K562 (cell line): ENCODE data around the gene DSCAM. TPM values are rescaled to one million over a fixed set of nuclear protein-coding genes. Genes with fewer than 3 reads are reported as not detected.

Source experiments
- ATAC-seq: fragments of 200-7000 bp; cut with Tn5 transposase; 3 replicates; pipeline ENCODE4 v1.9.1; 2020; ENCODE audit warnings: moderate library complexity
- BruUV-seq: library from RNA; stranded (reverse); fragments of 400-500 nt; replicated peaks from 2 replicates; lab custom pipeline; 2021; lab: Mats Ljungman, UMichigan
- CTCF ChIA-PET: fragments of 300-600 bp; formaldehyde crosslinking; extraction: SDS; loops from one replicate; lab custom pipeline; 2021; ENCODE audit warnings: low intra/inter-chr PET ratio; lab: Yijun Ruan, JAX
- POLR2A ChIA-PET: fragments of 300-600, 350-650 bp; sonication (Branson Sonifier 250); formaldehyde crosslinking; extraction: SDS; loops from one replicate; lab custom pipeline; 2021; ENCODE audit warnings: antibody characterized with exemption, inconsistent platforms; lab: Yijun Ruan, JAX
- DNase-seq, 4 experiments: peaks; one replicate each; pipeline versions ENCODE4 v3.0.0 to v3.0.0-alpha.2; 2011 to 2018; ENCODE audit warnings: low spot score in 3 of 4, mixed read lengths in 3 of 4; ENCODE audit errors: extremely low read depth in 1 of 4
- FAIRE-seq: peaks from 2 replicates; lab custom pipeline; 2011; peaks lifted over from hg19 to GRCh38; lab: Jason Lieb, UNC
- H2AFZ ChIP-seq: 2 replicates; pipeline ENCODE4 v1.6.0; 2011; ENCODE audit warnings: low read depth, low read length, control low read depth, inconsistent platforms
- H3K27ac ChIP-seq: fragments of 200-600 bp; 3 replicates; pipeline ENCODE4 v1.8.0; 2011; ENCODE audit warnings: low read depth, mild to moderate bottlenecking, control low read depth, inconsistent platforms, low read length, moderate library complexity, mixed read lengths; ENCODE audit errors: extremely low read depth
- H3K27me3 ChIP-seq, 2 experiments: fragments of 300-600 bp in 1 of 2; 2 replicates in 1 of 2; 3 replicates in 1 of 2; pipeline versions ENCODE4 v1.6.0 to v1.8.0; 2011; ENCODE audit warnings: inconsistent platforms in 2 of 2, low read length in 2 of 2, mild to moderate bottlenecking in 1 of 2, mixed read lengths in 1 of 2, moderate library complexity in 1 of 2; ENCODE audit not compliant: control insufficient read depth in 2 of 2, insufficient read depth in 2 of 2
- H3K36me3 ChIP-seq: fragments of 300-600 bp; 3 replicates; pipeline ENCODE4 v1.8.0; 2011; ENCODE audit warnings: mild to moderate bottlenecking, low read length, inconsistent platforms; ENCODE audit not compliant: control insufficient read depth, insufficient read depth
- H3K4me1 ChIP-seq, 2 experiments: fragments of 200-600 bp in 1 of 2; replicated peaks in 1 of 2; 2 replicates in 1 of 2; 3 replicates in 1 of 2; pipeline versions ENCODE4 v1.5.1 to v1.8.0; 2011; ENCODE audit warnings: inconsistent platforms in 2 of 2, low read length in 2 of 2, mild to moderate bottlenecking in 1 of 2, mixed read lengths in 1 of 2, moderate library complexity in 1 of 2; ENCODE audit not compliant: control insufficient read depth in 2 of 2, insufficient read depth in 2 of 2
- H3K4me2 ChIP-seq: 2 replicates; pipeline ENCODE4 v1.6.1; 2011; ENCODE audit warnings: low read length, control low read depth, inconsistent platforms, mixed read lengths; ENCODE audit not compliant: insufficient read depth
- H3K4me3 ChIP-seq: fragments of 200-600 bp; sonication (generic), shearing (Covaris generic); 2 replicates; pipeline ENCODE4 v1.5.1; 2016; ENCODE audit warnings: control low read depth, inconsistent platforms
- H3K79me2 ChIP-seq: fragments of 200-600 bp; 3 replicates; pipeline ENCODE4 v1.8.0; 2011; ENCODE audit warnings: low read length, inconsistent platforms; ENCODE audit not compliant: control insufficient read depth, insufficient read depth
- H3K9ac ChIP-seq, 2 experiments: 2 replicates each; pipeline versions ENCODE4 v1.6.0 to v1.6.1; 2011; ENCODE audit warnings: low read depth in 2 of 2, low read length in 2 of 2, control low read depth in 1 of 2, inconsistent platforms in 1 of 2, mild to moderate bottlenecking in 1 of 2, mixed read lengths in 1 of 2; ENCODE audit not compliant: insufficient read depth in 1 of 2
- H3K9me1 ChIP-seq: one replicate; pipeline ENCODE4 v1.6.0; 2011; ENCODE audit warnings: inconsistent platforms, mild to moderate bottlenecking, low read length, moderate library complexity; ENCODE audit not compliant: control insufficient read depth, insufficient read depth
- H3K9me3 ChIP-seq: replicated peaks from 2 replicates; pipeline ENCODE4 v1.5.1; 2011; ENCODE audit warnings: low read depth, low read length, inconsistent platforms; ENCODE audit not compliant: control insufficient read depth, insufficient read depth
- H4K20me1 ChIP-seq: replicated peaks from 2 replicates; pipeline ENCODE4 v1.6.1; 2011; ENCODE audit warnings: low read length, inconsistent platforms, mixed read lengths; ENCODE audit not compliant: control insufficient read depth, insufficient read depth
- CEBPG ChIP-seq, 3 experiments: fragments of 200-800 bp in 1 of 3; sonication (Bioruptor generic) in 1 of 3; sonication (generic) in 1 of 3; formaldehyde crosslinking in 1 of 3; IDR thresholded peaks in 2 of 3; conservative IDR thresholded peaks in 1 of 3; 2 replicates each; pipeline versions ENCODE4 v1.6.1 to v1.8.0; 2016 to 2022; ENCODE audit warnings: missing compliant biosample characterization in 2 of 3, missing genetic modification characterization in 2 of 3, mild to moderate bottlenecking in 1 of 3, missing genetic modification reagents in 1 of 3
- CREM ChIP-seq: IDR thresholded peaks from 2 replicates; pipeline ENCODE4 v1.6.1; 2014; ENCODE audit warnings: antibody characterized with exemption, low read depth
- GTF2F1 ChIP-seq: IDR thresholded peaks from 2 replicates; pipeline ENCODE4 v1.6.1; 2011; ENCODE audit warnings: low read depth, low read length, improper control_type of control experiment
- JUN ChIP-seq, 2 experiments: sonication (generic) in 1 of 2; formaldehyde crosslinking in 1 of 2; IDR thresholded peaks; 2 replicates each; pipeline versions ENCODE4 v1.6.1 to v1.8.0; 2012 to 2022; ENCODE audit warnings: borderline replicate concordance in 2 of 2, mild to moderate bottlenecking in 2 of 2, improper control_type of control experiment in 1 of 2, low read depth in 1 of 2, low read length in 1 of 2, missing genetic modification reagents in 1 of 2
- MIER1 ChIP-seq: fragments of 450-650 bp; IDR thresholded peaks from 2 replicates; pipeline ENCODE4 v1.6.1; 2016; ENCODE audit warnings: antibody characterized with exemption, mild to moderate bottlenecking, low read depth
- MITF ChIP-seq: IDR thresholded peaks from 2 replicates; pipeline ENCODE4 v1.6.1; 2014; ENCODE audit warnings: antibody characterized with exemption
- PATZ1 ChIP-seq: fragments of 250-450 bp; sonication (Bioruptor Pico); IDR thresholded peaks from 2 replicates; pipeline ENCODE4 v1.5.0; 2020; ENCODE audit warnings: mild to moderate bottlenecking, borderline replicate concordance
- THRB ChIP-seq: fragments of 450-650 bp; formaldehyde crosslinking; conservative IDR thresholded peaks from 2 replicates; pipeline ENCODE4 v1.4.0; 2022; ENCODE audit warnings: mild to moderate bottlenecking, missing genetic modification characterization
- XRCC5 ChIP-seq: fragments of 200-400 bp; formaldehyde crosslinking; IDR thresholded peaks from 2 replicates; pipeline ENCODE4 v1.6.1; 2017; ENCODE audit warnings: low read depth, mild to moderate bottlenecking, low read length
- ZNF12 ChIP-seq: sonication (generic); formaldehyde crosslinking; IDR thresholded peaks from 2 replicates; pipeline ENCODE4 v1.4.0; 2020; ENCODE audit warnings: mild to moderate bottlenecking, missing genetic modification reagents
- ZNF174 ChIP-seq: fragments of 250-450 bp; sonication (Bioruptor Pico); IDR thresholded peaks from 2 replicates; pipeline ENCODE4 v1.4.0; 2020; ENCODE audit warnings: mild to moderate bottlenecking
- WGBS: fragments of 100-300 bp; shearing (Covaris generic); methylation state at CpG from one replicate; pipeline ENCODE4 v1.1.6; 2016; ENCODE audit warnings: low coverage, mixed read lengths; ENCODE audit not compliant: insufficient coverage; ENCODE audit errors: missing lambda C conversion rate; 5-methylcytosine and 5-hydroxymethylcytosine counted together
- in situ Hi-C: fragments of 300-500 bp; cut with MboI; formaldehyde crosslinking; loops from 4 replicates; pipeline ENCODE4 v1.15.0; 2018; ENCODE audit warnings: inconsistent platforms, mixed read lengths
- intact Hi-C: fragments of 100-400 bp; cut with micrococcal nuclease; formaldehyde crosslinking; loops from 2 replicates; pipeline ENCODE4 v1.14.2; 2022
- polyA plus RNA-seq, 8 experiments: library from polyadenylated mRNA; depleted of rRNA in 4 of 8; stranded (reverse) in 5 of 8; unstranded in 3 of 8; fragments of >200 nt; fragmentation: Nextera tagmentation in 2 of 8; fragmentation: Illumina TruSeq in 1 of 8; extraction: Ambion mirVana in 2 of 8; extraction: Trizol in 1 of 8; gene quantifications; 2 replicates each; pipeline versions ENCODE4 v1.2.1 to v1.2.3, GENCODE V29; 2011 to 2014; ENCODE audit warnings: inconsistent platforms in 1 of 8, missing spikeins in 1 of 8
- total RNA-seq, 7 experiments: library from RNA; depleted of rRNA in 6 of 7; stranded (reverse); fragments of >200 nt in 6 of 7; fragmentation: Illumina TruSeq in 2 of 7; extraction: Trizol in 2 of 7; gene quantifications; 2 replicates each; pipeline versions ENCODE4 v1.2.1 to v1.2.3, GENCODE V29; 2011 to 2021; ENCODE audit warnings: low replicate concordance in 1 of 7

DSCAM gene
- total and polyA plus RNA-seq, 9 of the 15 experiments (the other 6 are each of a cell fraction or from before 2014, with no cell fraction given) = not detected

- FAIRE-seq (no peak), ATAC-seq (no peak), DNase-seq (no peak)
- Histone ChIP-seq H3K4me3 (no peak overlapping the region), H4K20me1 (no peaks in the 10 kb centered on the region), H2AFZ (no peak overlapping the region), H3K9ac (no peak overlapping the region), H3K9me3 (no peaks in the 10 kb centered on the region; the same call in 1 of the 2 replicates), H3K36me3 (no peaks in the 10 kb centered on the region), H3K9me1 (no peaks in the 10 kb centered on the region), H3K79me2 (no peaks in the 10 kb centered on the region), H3K4me2 (no peak overlapping the region), H3K27ac (no peak overlapping the region), H3K4me1 (no peaks in the 10 kb centered on the region), H3K27me3 (no peaks in the 10 kb centered on the region; a peak in 1 of 5 replicates)
- no TSS peak for BruUV-seq
- ChIA-PET POLR2A (no interaction called here), CTCF (no interaction called here)
- WGBS = 2% methylated on average over 11 of the region's 11 CpGs
- intact Hi-C loops (no loop called here), in situ Hi-C loops (no loop called here)
- TF ChIP-seq CEBPG (CRISPR knock-in tag; IDR thresholded peaks at IDR 0.05) (no peak), CEBPG (tag; conservative IDR thresholded peaks at IDR 0.05 in 1 of 2, IDR thresholded peaks at IDR 0.05 in 1 of 2) (no peak), JUN (IDR thresholded peaks at IDR 0.05; ENCODE audit: borderline replicate concordance, low read depth, low read length) (no peak), JUN (CRISPR knock-in tag; IDR thresholded peaks at IDR 0.05; ENCODE audit: borderline replicate concordance) (no peak), GTF2F1 (no peak), PATZ1 (CRISPR knock-in tag) (no peak), THRB (CRISPR knock-in tag) (no peak), MIER1 (no peak), ZNF174 (no peak), ZNF12 (CRISPR knock-in tag) (no peak), CREM (no peak), XRCC5 (no peak), MITF (no peak)
Measured at GRCh38 chr21:40379881-40380810, 466.8 kb downstream of the DSCAM start.
